HG03159 (cell line): ENCODE measurements around the gene MPST.

ENCODE experiments used
- ATAC-seq: cut with Tn5 transposase; IDR thresholded peaks from one replicate; pipeline ENCODE4 v1.9.1; 2021; ENCODE audit warnings: mild to moderate bottlenecking, moderate library complexity; ENCODE audit not compliant: unreplicated experiment

Gene MPST

DNA sequence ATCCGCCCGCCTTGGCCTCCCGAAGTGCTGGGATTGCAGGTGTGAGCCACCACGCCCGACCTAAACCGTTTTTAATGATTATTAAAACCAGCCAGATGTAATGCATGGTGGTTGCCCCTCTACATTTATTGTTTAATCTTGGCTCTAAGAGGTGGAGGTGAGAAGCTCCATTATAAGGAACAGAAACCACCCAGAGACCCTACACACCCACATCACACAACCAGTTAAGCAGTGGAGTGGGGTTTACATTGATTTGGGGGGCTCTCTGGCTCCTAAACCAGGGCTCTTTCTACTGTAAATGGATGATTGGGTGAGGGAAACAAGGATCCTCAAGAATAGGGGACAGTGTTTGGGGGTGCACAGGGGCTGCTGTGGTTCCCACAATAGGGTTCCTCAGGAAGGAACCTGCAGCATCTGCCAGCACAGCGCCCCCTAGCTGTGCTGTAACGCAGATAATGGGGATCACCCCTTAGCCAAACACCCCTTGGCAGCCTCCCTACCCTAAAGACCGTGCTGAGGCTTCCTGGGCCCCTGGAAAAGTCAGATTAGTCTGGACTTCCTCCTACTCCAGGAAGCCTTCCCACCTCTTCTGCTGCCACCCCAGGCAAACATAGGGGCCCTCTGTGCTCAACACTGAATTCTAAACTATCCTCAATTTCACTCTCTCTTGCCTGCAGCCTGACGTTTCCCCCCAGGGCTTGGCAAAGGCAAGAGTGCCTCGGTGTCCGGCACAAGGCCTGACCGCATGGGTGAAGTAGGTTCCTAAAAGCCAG, 2.4 kb downstream of the MPST start:
- no peak for ATAC-seq

DNA sequence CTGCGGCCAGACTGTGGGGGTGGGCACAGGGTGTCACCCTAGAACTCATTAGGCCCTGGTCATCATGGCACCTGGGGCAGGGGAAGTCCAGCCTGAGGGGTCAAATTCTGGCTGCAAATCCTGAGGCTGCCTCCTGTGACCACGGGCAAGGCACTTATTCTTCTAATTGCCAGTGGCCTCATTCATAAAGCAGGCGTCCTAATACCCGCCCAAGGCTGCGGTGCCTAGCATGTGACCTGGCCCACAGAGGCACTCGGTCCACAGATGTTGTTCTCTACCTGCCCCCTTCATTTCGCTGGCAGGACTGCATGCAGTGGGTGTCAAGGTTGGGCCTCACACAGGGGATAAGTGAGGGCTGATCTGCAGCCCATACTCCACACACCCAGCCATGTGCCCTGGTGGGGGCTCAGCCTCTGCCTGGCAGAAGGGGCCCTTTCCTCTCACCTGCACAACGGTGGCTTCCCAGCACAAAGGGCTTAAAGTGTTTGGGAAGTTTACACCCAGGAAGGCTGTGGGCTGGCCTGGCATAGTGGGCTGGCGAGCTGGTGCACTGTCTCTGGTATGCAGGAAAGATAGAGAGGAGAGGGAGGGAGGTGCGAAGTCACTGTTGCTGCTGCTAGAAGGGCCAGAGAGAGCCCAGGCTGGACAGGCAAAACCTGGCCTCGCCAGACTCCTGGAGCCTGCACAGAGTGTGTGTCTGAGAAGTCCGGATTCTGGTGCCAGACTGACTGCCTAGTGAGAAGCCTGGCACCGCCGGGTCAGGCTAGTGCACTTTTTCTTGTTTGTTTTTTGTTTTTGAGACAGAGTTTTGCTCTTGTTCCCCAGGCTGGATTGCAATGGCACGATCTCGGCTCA, 3.2 kb downstream of the MPST start:
- no peak for ATAC-seq

DNA sequence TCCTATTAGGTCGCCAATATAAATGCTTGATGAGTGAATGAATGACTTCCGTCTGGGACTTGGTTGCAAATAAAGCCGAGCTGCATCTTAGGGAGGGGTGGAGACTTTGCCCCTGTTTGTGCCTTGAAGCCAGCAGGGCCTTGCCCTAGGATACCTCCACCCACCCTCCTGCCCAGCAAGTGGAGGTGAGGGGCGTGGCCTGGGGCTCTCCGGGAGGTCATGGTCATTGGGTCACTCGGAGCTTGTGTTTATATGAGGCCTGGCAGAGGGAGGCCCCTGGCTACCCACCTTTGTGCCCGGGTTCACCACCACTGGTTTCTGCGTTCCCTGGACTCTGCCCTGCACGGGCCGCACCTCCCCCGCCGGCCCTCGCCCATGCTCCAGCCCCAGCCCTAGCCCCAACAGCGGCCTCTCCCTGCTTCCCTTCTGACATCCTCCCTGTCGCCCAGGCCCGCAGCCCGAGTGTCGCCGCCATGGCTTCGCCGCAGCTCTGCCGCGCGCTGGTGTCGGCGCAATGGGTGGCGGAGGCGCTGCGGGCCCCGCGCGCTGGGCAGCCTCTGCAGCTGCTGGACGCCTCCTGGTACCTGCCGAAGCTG, 4.3 kb downstream of the MPST start:
- no peak for ATAC-seq

DNA sequence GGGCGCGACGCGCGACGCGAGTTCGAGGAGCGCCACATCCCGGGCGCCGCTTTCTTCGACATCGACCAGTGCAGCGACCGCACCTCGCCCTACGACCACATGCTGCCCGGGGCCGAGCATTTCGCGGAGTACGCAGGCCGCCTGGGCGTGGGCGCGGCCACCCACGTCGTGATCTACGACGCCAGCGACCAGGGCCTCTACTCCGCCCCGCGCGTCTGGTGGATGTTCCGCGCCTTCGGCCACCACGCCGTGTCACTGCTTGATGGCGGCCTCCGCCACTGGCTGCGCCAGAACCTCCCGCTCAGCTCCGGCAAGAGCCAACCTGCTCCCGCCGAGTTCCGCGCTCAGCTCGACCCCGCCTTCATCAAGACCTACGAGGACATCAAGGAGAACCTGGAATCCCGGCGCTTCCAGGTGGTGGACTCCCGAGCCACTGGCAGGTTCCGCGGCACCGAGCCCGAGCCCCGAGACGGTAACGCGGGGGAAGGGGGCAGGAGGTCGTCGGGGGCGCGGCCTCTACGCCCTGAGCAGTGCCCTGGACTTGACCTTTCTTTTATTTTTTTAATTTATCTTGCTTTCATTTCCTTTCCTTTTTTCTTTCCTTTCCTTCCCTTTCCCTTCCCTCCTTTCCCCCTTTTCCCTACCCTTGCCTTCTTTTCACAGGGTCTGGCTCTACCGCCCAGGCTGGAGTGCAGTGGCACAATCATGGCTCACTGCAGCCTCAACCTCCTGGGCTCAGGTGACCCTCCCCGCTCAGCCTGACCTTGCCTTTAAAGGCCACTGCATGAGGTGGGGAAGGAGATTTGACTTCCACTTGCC, 5.0 kb downstream of the MPST start:
- ATAC-seq, result no peak

DNA sequence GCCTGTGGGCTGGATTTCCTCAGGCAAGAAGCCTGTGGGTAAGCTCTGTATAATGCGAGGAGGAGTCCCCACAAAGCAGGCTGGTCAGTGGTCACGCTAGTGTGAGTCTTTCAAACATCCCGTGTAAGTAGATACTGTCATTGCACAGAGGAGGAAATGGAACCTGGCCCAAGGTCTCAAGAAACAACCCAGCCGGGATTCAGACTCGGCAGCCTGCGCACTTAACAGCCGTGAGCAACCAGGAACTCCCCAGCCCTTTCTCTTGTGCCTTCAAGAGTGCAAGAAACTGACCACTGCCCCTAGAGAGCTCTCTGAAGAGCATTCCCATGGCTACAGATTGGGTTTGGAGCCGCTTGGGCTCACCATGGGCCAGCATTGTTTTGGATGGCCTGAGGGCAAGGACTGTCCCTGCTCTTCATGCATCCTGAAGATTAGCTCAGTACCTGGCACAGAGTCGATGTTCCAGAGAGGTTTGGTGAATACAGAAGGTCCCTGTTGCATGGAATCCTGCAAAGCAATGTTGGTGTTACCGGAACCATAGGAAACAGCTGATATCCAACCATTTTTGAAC, 6.0 kb downstream of the MPST start:
- no peak for ATAC-seq

DNA sequence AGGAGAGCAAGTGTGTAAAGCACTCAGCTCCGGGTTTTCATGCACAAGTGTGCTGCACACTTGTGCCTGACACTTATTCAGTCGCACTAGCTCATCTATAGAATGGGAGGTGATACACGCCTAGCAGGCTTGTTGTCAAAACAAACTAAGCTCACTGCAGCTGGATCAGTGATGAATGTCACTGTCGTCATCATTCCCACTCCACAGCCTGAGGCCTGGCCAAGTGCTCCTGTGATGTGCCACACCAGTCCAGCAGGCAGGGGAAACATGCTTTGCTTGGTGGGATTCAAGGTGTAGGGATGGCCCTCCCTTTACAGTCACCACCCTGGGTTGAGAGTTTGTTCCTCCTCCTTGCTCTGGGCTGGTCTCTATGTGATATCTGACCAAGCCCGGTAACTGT, 6.8 kb downstream of the MPST start:
- ATAC-seq, result no peak

DNA sequence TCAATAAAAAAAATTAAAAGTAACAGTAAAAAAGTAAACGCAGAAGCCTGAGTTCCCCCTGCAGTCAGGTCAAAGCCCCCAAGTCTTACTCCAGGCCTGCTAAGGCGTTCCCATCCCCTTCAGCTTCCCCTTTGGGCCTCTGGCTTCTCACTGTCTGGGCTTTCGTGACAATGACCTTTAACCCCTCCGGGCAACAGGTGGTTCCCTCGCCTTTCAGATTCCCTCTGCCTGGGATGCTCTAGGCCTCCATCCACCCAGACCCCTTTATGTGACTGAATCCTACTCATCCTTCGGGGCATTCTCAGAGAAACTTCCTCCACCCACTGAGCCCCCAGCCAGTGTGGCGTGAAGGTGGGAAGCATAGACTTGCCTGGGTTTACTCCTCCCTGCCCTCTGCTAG, 8.0 kb downstream of the MPST start:
- ATAC-seq, result no peak

DNA sequence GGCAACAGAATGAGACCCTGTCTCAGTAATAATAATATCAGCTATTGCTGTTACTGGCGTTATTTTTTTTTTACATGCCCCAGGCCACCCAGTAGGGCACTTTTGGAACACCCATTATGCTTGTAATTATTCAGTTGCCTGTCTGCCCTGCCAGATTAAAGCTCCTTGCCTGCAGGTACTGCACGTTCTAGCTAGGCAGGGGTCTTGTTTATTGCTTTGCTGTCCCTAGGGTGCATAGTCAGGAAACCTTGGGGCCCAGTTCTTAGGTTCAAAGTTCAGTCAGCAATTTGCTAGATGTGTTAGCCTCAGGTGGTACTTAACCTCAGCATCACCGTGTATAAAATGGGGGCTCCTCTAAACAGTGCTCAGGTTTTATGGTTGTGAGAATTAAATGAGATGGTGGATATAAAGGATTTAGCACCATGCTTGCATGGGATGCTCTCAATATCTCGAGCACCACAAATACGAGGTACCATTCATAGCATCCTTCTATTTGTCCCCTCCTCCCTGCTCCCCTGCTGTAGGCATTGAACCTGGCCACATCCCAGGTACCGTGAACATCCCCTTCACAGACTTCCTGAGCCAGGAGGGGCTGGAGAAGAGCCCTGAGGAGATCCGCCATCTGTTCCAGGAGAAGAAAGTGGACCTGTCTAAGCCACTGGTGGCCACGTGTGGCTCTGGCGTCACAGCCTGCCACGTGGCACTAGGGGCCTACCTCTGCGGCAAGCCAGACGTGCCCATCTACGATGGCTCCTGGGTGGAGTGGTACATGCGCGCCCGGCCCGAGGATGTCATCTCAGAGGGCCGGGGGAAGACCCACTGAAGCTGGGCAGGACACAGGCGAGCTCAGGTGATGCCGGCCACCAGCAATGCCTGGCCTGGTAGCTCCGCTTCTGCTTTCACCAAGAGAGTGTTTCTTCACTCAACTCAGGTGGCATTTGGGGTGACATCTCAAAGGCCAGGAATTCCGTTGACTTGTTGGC, 9.4 kb downstream of the MPST start:
- no peak for ATAC-seq

DNA sequence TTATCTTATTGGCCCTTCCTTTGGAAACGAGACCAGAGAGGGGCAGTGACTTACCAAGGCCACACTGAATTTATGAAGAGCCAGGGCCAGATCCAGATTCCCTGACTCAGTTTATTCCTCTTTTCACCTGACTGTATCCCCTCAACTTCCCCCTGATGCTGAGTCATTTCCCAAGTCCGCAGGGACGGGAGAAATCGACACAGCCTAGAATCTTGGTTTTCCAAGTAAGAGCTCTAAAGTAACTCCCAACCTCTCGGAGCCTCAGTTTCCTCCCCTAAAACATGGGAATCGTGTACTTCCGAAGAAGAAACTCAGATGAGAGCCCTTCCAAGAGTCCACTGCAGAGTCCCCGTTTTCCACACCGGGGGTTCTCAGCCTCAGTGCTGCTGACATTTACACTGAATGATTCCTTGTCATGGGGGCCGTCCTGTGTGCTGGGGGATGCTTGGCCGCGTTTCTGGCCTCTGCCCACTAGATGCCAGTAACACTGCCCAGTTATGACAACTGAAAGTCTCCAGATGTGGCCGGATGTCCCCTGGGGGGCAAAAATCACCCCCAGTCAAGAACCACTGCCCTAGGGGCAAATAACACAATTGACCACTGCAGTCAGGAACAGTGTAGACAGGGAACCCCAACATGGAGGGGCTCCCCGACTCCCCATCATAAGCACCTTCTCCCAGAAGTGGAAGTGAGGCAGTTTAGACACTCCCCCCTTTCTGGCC, 11.2 kb downstream of the MPST start:
- no peak for ATAC-seq

DNA sequence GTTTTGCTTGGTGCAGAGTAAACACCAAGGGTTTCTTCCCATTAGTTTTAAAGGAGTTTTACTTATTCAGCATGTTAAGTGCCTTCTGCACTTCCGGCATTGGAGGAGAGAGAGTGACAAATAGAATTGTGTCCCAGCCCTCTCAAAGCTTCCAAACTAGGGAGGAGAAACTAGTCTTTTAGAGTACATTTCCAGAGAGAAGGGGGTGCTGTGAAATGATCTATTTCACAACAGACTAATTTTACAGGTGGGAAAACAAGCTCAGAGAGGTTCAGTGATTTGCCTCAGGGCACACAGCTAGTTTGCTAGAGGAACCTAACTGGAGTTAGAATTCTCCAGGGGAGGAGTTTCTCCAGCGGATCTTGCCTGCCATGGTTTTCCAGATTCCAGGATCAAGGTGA, 12.6 kb downstream of the MPST start:
- ATAC-seq, result no peak

DNA sequence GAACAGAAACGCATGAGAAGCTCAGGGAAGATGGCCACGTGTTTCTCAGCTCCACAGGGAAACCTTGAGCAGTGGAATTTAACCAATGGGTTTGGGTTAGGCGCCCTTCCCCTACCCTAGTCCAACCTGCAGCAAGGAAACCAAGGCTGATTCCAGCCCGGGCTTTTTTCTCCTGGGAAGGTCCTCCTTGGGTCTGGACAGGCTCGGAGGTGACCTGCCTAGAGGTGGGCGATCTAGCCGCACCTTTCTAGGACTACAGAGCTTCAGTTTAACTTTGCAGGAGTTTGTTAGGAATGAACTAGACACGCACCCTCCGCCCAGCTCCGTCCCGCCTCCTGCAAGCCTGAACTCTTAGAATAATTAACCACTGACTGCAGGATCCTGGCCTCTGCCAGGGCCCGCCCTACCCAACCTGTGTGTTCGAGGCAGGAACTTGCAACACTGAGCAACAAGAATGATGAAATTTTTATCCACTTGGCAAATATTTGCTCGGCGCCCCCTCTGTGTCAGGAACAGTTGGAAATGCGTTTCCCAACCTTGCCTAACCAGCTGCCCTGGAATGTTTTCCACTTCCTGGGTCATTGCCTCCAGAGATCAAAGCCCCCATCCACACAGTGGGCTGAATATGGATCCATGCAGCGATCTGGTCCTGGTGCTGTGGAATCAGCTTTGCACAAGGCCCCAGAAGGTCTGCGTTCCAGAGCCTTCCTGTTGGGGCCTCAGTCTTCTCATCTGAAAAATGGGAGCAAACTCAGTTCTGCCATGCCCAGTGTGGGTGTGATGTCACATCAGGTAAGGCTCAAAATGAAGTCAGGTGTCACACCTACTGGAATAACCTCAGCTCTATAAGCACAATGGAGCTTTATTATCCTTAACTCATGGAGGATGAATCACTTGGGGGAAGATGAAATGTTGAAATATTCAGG, 13.3 kb downstream of the MPST start:
- ATAC-seq, result no peak

DNA sequence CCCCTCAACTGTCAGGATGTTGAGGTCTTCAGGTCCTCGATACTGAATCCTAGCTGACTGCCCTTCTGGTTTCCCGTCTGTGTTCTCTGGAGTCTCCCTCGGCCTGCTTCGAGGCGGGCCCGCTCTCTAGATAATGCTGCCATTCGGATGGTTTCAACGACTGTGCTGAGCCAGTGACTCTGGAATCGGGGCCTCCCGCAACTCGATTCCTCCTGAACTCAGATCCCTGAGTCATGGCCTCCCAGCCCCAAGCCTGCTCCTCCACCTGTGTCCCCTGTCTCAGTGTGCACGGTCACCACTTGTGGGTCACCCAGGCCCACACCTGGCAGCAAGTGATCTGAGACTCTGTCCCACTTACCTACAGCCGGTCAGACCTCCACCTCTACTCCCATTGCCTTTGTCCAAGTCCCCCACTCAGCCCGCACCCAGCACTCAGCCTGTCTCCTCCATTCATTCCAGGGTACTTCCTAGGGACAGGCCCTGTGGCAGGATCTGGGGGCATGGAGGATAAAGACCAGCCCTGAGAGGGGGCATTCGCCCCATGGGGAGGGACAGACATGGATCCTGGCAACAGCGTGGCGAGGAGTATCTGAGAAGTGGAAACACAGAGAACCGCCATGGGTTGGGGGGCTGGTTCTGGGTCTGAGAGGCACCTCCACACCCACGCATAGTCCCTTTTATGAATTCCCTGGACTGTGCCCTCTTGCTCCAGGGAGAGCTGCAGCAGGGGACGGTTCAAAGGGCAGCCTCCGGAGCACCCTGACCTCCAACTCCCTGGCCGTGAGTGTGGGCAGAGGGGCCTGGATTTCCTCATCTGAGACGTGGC, 14.3 kb downstream of the MPST start:
- ATAC-seq, result no peak

DNA sequence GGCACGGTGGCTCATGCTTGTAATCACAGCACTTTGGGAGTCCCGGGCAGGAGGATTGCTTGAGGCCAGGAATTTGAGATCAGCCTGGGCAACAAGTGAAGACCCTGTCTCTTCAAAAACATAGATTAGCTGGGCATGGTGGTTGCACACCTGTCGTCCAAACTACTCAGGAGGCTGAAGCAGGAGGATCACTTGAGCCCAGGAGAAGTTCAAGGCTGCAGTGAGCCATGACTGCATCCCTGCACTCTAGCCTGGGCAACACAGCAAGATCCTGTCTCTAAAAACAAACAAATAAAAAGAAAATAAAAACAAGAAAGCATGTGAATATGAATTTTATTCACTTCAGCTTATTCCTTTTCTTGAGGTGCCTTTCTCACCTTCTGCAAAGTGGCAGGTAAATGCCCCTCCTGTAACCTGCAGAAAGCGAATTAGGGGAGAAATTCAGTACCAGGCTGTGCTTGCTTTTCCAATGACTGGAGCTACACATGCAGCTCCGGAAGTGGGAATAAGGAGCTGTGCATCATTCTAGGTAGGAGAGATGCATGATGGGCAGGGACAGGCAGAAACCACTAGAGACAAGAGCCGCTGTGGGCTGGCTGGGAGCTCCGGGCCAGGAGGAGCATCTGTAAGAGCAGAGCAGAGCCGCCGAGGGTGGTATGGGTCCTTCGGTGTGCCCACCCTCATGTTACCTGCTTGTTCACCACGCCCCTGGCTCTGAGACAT, 17.3 kb downstream of the MPST start:
- ATAC-seq, result no peak

DNA sequence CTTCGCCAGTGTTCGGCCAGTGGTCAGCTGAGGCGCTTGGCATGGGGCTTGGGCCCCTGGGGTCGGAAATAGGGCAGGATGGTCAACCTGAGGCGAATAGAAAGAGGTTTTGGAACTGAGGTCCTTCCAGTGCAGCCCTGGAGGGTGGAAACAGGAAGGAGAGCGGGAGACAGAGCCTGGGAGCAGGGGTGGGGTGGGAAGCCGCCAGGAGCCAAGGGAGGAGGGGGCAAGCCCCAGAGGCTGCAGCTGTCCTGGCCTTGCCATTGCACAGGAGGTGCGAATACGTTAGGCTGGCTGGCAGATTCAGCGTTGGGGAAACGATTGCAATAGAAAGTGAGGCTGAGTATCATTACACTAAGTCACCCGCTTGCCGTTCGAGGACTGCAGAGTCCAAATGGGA, 18.1 kb downstream of the MPST start:
- no peak for ATAC-seq

DNA sequence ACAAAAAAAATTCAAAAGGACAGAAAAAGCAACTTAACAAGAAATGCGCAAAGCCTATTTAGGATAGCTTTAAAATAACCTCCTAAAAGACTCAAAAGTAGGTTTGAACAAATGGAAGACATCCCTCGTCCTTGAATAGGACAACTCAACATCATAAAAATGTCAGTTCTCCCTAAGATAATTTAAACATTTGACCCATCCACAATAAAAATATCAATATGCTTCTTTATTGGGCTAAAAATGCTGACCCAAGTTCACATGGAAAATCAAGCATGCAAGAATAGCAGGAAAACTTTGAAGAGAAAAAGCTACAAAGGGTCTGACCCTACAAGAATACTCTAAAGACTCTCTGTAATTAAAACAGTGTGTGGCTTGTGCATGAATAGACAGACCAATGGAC, 19.9 kb downstream of the MPST start:
- no peak for ATAC-seq

DNA sequence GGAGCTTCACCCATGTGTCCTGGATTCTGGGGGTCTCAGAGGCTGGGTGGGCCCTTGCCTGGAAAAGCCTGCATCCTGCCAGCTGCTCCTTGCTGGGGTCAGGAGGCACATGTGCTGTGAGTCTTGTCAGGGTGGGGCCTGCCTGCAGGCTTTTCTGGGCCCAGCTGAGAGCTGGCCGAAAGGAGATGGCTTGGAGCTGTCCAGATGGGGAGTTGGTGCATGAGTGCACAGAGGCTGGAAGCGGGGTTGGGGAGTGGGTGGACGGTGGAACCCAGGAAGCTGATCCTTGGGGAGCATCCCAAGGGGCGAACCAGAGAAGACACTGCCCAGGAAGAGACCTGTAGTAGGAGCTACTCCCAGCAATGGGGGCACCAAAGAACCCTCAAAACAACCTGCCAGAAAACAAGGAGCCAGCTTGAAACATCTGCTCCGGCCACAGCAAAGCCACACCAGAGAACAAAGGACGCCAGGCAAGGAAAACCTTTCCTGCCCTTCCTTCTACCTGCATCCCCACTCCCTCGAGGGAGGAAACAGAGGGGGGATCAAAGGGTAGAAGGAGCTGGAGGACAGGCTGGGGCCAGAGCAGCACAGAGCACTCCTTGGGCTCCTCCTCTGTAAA, 23.8 kb downstream of the MPST start:
- no peak for ATAC-seq
